Measurements from ENCODE around the gene GPR3. TPM values are rescaled to one million over a fixed set of nuclear protein-coding genes. Genes with fewer than 3 reads are reported as not detected.

Gene GPR3
- polyA plus RNA-seq, 2 of the 4 experiments (the other 2 are of a cell fraction), result 0.76 to 1.7 TPM

DNA sequence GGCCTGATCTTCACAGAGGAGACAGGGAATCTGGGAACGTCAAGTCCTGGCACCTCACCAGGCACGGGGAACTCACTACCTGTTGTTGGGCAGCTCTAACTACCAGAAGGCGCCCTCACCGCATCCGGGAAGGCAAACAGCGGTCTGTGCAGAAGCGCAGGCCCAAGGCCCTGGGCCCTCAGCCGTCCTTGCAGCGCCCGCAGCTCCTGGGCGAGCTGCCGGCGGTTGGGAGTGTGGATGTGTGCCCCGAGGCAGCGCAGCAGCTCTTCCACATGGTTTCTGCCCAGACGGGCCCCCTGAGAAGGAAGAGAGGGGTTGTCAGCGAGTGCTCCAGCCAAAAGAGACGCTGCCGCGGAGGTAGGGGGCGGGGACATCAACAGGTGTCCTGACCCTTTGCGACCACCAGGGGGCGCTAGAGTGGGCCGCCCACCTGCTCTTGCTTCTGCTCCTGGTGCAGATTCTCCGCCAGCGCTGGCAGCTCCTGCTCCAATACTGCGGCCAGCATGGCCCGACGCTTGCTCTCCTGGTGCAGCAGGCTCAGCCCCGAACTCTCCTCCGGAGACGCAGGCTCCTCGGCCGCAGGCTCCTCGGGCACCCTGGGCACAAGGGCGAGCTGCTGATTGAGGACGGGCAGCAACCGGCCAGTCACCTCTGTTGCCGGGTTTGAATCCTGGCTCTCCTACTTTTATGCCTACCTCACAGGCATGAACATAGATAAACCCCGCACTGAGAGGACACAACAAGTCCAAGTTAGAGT, 35.0 kb upstream of the GPR3 start (continued):
- TF ChIP-seq, protein P1, sequence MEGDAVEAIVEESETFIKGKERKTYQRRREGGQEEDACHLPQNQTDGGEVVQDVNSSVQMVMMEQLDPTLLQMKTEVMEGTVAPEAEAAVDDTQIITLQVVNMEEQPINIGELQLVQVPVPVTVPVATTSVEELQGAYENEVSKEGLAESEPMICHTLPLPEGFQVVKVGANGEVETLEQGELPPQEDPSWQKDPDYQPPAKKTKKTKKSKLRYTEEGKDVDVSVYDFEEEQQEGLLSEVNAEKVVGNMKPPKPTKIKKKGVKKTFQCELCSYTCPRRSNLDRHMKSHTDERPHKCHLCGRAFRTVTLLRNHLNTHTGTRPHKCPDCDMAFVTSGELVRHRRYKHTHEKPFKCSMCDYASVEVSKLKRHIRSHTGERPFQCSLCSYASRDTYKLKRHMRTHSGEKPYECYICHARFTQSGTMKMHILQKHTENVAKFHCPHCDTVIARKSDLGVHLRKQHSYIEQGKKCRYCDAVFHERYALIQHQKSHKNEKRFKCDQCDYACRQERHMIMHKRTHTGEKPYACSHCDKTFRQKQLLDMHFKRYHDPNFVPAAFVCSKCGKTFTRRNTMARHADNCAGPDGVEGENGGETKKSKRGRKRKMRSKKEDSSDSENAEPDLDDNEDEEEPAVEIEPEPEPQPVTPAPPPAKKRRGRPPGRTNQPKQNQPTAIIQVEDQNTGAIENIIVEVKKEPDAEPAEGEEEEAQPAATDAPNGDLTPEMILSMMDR (IDR thresholded peaks at IDR 0.05), result peak; percentile 79
- no peak for TF ChIP-seq HDAC2 (IDR thresholded peaks at IDR 0.05)

GRCh38 chr1:27358038-27358927, 34.1 kb upstream of the GPR3 start:
- no peak overlapping the region for H3K27ac ChIP-seq
- CTCF ChIA-PET, result interaction anchor here (0.7 to 12.1 kb wide), 23 partner anchors 9 to 472 kb away, joined by 3 to 134 read pairs (median 11); partner anchors contain the start of genes CD164L2, GPR3, MAP3K6 and PPP1R8
- no peak overlapping the region for H3K4me3 ChIP-seq
- ATAC-seq (no peak), FAIRE-seq (no peak), DNase-seq (ENCODE audit: low read depth in 1 of 2, low spot score in 1 of 2) (no peak)
- H3K9me3 ChIP-seq, result no peaks in the 10 kb centered on the region
- no peak for TF ChIP-seq SMC3 (IDR thresholded peaks at IDR 0.05)
- no peak for TF ChIP-seq EHF (CRISPR knock-in tag; IDR thresholded peaks at IDR 0.05)
- H3K4me1 ChIP-seq, result no peaks in the 10 kb centered on the region
- no peak overlapping the region for H3K4me2 ChIP-seq
- POLR2A ChIA-PET, result interaction anchor here (1.4 kb wide), 1 partner anchor 8 kb away, joined by 4 read pairs; the partner anchor contains the start of gene MAP3K6
- WGBS (ENCODE audit: missing lambda C conversion rate), result 86% methylated on average over 15 of the region's 21 CpGs

GRCh38 chr1:27358928-27359313, 33.5 kb upstream of the GPR3 start:
- ATAC-seq (no peak), DNase-seq (ENCODE audit: low read depth in 1 of 2, low spot score in 1 of 2) (no peak), FAIRE-seq (no peak)
- Histone ChIP-seq H3K9me3 (no peaks in the 10 kb centered on the region), H3K4me3 (no peak overlapping the region), H3K4me1 (no peaks in the 10 kb centered on the region), H3K4me2 (no peak overlapping the region), H3K27ac (no peak overlapping the region)
- CTCF ChIA-PET, result interaction anchor here (0.7 to 12.1 kb wide), 12 partner anchors 9 to 247 kb away, joined by 3 to 134 read pairs (median 18); partner anchors contain the start of genes CD164L2, GPR3, MAP3K6 and SYTL1
- POLR2A ChIA-PET, result no interaction called here
- 96% methylated on average over 5 of the region's 5 CpGs for WGBS (ENCODE audit: missing lambda C conversion rate)
- TF ChIP-seq GATA3 (IDR thresholded peaks at IDR 0.05; ENCODE audit: borderline replicate concordance), result no peak
- no peak for TF ChIP-seq RFX5 (IDR thresholded peaks at IDR 0.05)
- TF ChIP-seq ZSCAN20 (CRISPR knock-in tag; IDR thresholded peaks at IDR 0.05), result no peak
- no peak for TF ChIP-seq CBX8 (IDR thresholded peaks at IDR 0.05)
- TF ChIP-seq MAX (IDR thresholded peaks at IDR 0.05), result no peak
- TF ChIP-seq KDM1A (IDR thresholded peaks at IDR 0.05; ENCODE audit: low read depth), result no peak
- TF ChIP-seq PBX3 (IDR thresholded peaks at IDR 0.05), result no peak
- no peak for TF ChIP-seq MAFK (IDR thresholded peaks at IDR 0.05; ENCODE audit: partially characterized antibody)
- TF ChIP-seq CHD2 (IDR thresholded peaks at IDR 0.05; ENCODE audit: low read length, partially characterized antibody), result no peak
- TF ChIP-seq PHF8 (IDR thresholded peaks at IDR 0.05; ENCODE audit: borderline replicate concordance, low read depth), result no peak
- TF ChIP-seq POLR2A (IDR thresholded peaks at IDR 0.05; ENCODE audit: low read length), result no peak
- TF ChIP-seq, protein P1 (IDR thresholded peaks at IDR 0.05), result no peak
- TF ChIP-seq, protein P2, sequence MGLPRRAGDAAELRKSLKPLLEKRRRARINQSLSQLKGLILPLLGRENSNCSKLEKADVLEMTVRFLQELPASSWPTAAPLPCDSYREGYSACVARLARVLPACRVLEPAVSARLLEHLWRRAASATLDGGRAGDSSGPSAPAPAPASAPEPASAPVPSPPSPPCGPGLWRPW (IDR thresholded peaks at IDR 0.05), result no peak
- TF ChIP-seq, protein P3, sequence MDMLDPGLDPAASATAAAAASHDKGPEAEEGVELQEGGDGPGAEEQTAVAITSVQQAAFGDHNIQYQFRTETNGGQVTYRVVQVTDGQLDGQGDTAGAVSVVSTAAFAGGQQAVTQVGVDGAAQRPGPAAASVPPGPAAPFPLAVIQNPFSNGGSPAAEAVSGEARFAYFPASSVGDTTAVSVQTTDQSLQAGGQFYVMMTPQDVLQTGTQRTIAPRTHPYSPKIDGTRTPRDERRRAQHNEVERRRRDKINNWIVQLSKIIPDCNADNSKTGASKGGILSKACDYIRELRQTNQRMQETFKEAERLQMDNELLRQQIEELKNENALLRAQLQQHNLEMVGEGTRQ (IDR thresholded peaks at IDR 0.05), result no peak
- TF ChIP-seq FOSL2 (IDR thresholded peaks at IDR 0.05), result no peak
- TF ChIP-seq FOSL2 (CRISPR knock-in tag; IDR thresholded peaks at IDR 0.05), result no peak
- no peak for TF ChIP-seq NFE2L2 (conservative IDR thresholded peaks at IDR 0.05; ENCODE audit: low read length)
- no peak for TF ChIP-seq JUNB (IDR thresholded peaks at IDR 0.05)
- no peak for TF ChIP-seq ZFP36 (IDR thresholded peaks at IDR 0.05; ENCODE audit: borderline replicate concordance, partially characterized antibody)

Measured in A549 (cell line).